Measurements from ENCODE around the gene PINLYP. TPM values are rescaled to one million over a fixed set of nuclear protein-coding genes. Genes with fewer than 3 reads are reported as not detected.

Gene PINLYP
- total and polyA plus RNA-seq, 2 of the 13 experiments (the other 11 are each of a cell fraction or from before 2014, with no cell fraction given), result 0.21 to 0.24 TPM

DNA sequence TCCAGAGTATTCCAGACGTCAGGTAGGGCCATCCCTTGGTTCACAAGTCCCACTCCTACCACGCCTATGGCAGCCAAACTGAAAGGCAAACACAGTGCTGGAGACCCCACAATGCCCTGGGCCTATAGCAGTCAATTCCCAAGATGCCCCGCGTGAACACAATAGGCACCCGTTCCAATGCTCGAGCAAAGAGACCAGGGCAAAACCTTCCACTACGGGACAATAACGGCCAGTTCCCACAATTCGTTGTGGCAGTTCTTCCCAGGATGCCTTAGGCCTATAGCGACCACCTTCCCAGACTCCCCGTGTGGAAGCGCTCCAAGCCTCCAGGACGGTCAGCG, 43.3 kb downstream of the PINLYP start (continued):
- TF ChIP-seq, protein P1, sequence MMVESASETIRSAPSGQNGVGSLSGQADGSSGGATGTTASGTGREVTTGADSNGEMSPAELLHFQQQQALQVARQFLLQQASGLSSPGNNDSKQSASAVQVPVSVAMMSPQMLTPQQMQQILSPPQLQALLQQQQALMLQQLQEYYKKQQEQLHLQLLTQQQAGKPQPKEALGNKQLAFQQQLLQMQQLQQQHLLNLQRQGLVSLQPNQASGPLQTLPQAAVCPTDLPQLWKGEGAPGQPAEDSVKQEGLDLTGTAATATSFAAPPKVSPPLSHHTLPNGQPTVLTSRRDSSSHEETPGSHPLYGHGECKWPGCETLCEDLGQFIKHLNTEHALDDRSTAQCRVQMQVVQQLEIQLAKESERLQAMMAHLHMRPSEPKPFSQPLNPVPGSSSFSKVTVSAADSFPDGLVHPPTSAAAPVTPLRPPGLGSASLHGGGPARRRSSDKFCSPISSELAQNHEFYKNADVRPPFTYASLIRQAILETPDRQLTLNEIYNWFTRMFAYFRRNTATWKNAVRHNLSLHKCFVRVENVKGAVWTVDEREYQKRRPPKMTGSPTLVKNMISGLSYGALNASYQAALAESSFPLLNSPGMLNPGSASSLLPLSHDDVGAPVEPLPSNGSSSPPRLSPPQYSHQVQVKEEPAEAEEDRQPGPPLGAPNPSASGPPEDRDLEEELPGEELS (CRISPR knock-in tag; IDR thresholded peaks at IDR 0.05), result no peak
- TF ChIP-seq, protein P2, sequence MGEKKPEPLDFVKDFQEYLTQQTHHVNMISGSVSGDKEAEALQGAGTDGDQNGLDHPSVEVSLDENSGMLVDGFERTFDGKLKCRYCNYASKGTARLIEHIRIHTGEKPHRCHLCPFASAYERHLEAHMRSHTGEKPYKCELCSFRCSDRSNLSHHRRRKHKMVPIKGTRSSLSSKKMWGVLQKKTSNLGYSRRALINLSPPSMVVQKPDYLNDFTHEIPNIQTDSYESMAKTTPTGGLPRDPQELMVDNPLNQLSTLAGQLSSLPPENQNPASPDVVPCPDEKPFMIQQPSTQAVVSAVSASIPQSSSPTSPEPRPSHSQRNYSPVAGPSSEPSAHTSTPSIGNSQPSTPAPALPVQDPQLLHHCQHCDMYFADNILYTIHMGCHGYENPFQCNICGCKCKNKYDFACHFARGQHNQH (CRISPR knock-in tag; IDR thresholded peaks at IDR 0.05), result peak; percentile 17; the same call in 1 of the 2 replicates
- TF ChIP-seq HHEX (CRISPR knock-in tag; IDR thresholded peaks at IDR 0.05) (no peak), ZNF160 (CRISPR knock-in tag; IDR thresholded peaks at IDR 0.05) (no peak), ZNF367 (CRISPR knock-in tag; IDR thresholded peaks at IDR 0.05; ENCODE audit: borderline replicate concordance) (no peak), ZNF260 (CRISPR knock-in tag; IDR thresholded peaks at IDR 0.05; ENCODE audit: borderline replicate concordance, low read depth) (no peak), ZNF333 (CRISPR knock-in tag; IDR thresholded peaks at IDR 0.05; ENCODE audit: borderline replicate concordance) (no peak), IRX3 (CRISPR knock-in tag; IDR thresholded peaks at IDR 0.05; ENCODE audit: borderline replicate concordance, low read depth) (no peak), MATR3 (CRISPR knock-in tag; IDR thresholded peaks at IDR 0.05) (no peak)
- TF ChIP-seq, protein P3, sequence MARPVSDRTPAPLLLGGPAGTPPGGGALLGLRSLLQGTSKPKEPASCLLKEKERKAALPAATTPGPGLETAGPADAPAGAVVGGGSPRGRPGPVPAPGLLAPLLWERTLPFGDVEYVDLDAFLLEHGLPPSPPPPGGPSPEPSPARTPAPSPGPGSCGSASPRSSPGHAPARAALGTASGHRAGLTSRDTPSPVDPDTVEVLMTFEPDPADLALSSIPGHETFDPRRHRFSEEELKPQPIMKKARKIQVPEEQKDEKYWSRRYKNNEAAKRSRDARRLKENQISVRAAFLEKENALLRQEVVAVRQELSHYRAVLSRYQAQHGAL (CRISPR knock-in tag; IDR thresholded peaks at IDR 0.05; ENCODE audit: not compliant biosample characterization), result no peak
- TF ChIP-seq, protein P4, sequence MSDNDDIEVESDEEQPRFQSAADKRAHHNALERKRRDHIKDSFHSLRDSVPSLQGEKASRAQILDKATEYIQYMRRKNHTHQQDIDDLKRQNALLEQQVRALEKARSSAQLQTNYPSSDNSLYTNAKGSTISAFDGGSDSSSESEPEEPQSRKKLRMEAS (IDR thresholded peaks at IDR 0.05), result peak; percentile 55; the same call in 1 of the 2 replicates
- TF ChIP-seq, protein P5, sequence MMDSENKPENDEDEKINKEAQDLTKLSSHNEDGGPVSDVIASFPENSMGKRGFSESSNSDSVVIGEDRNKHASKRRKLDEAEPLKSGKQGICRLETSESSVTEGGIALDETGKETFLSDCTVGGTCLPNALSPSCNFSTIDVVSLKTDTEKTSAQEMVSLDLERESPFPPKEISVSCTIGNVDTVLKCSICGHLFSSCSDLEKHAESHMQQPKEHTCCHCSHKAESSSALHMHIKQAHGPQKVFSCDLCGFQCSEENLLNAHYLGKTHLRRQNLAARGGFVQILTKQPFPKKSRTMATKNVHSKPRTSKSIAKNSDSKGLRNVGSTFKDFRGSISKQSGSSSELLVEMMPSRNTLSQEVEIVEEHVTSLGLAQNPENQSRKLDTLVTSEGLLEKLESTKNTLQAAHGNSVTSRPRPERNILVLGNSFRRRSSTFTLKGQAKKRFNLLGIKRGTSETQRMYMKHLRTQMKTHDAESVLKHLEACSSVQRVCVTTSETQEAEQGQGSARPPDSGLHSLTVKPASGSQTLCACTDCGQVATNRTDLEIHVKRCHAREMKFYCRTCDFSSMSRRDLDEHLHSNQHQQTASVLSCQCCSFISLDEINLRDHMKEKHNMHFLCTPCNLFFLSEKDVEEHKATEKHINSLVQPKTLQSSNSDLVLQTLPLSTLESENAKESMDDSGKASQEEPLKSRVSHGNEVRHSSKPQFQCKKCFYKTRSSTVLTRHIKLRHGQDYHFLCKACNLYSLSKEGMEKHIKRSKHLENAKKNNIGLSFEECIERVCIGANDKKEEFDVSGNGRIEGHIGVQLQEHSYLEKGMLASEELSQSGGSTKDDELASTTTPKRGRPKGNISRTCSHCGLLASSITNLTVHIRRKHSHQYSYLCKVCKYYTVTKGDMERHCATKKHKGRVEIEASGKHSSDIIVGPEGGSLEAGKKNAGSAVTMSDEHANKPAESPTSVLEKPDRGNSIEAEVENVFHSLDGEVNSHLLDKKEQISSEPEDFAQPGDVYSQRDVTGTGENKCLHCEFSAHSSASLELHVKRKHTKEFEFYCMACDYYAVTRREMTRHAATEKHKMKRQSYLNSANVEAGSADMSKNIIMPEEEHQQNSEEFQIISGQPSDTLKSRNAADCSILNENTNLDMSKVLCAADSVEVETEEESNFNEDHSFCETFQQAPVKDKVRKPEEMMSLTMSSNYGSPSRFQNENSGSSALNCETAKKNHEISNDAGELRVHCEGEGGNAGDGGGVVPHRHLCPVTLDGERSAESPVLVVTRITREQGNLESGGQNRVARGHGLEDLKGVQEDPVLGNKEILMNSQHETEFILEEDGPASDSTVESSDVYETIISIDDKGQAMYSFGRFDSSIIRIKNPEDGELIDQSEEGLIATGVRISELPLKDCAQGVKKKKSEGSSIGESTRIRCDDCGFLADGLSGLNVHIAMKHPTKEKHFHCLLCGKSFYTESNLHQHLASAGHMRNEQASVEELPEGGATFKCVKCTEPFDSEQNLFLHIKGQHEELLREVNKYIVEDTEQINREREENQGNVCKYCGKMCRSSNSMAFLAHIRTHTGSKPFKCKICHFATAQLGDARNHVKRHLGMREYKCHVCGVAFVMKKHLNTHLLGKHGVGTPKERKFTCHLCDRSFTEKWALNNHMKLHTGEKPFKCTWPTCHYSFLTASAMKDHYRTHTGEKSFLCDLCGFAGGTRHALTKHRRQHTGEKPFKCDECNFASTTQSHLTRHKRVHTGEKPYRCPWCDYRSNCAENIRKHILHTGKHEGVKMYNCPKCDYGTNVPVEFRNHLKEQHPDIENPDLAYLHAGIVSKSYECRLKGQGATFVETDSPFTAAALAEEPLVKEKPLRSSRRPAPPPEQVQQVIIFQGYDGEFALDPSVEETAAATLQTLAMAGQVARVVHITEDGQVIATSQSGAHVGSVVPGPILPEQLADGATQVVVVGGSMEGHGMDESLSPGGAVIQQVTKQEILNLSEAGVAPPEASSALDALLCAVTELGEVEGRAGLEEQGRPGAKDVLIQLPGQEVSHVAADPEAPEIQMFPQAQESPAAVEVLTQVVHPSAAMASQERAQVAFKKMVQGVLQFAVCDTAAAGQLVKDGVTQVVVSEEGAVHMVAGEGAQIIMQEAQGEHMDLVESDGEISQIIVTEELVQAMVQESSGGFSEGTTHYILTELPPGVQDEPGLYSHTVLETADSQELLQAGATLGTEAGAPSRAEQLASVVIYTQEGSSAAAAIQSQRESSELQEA (CRISPR knock-in tag; IDR thresholded peaks at IDR 0.05; ENCODE audit: not compliant biosample characterization), result no peak
- TF ChIP-seq, protein P6, sequence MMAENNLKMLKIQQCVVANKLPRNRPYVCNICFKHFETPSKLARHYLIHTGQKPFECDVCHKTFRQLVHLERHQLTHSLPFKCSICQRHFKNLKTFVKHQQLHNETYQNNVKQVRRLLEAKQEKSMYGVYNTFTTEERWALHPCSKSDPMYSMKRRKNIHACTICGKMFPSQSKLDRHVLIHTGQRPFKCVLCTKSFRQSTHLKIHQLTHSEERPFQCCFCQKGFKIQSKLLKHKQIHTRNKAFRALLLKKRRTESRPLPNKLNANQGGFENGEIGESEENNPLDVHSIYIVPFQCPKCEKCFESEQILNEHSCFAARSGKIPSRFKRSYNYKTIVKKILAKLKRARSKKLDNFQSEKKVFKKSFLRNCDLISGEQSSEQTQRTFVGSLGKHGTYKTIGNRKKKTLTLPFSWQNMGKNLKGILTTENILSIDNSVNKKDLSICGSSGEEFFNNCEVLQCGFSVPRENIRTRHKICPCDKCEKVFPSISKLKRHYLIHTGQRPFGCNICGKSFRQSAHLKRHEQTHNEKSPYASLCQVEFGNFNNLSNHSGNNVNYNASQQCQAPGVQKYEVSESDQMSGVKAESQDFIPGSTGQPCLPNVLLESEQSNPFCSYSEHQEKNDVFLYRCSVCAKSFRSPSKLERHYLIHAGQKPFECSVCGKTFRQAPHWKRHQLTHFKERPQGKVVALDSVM (CRISPR knock-in tag; IDR thresholded peaks at IDR 0.05), result no peak

Data from HepG2 (cell line).